ENCODE data around the gene RAB1B. TPM values are rescaled to one million over a fixed set of nuclear protein-coding genes. Genes with fewer than 3 reads are reported as not detected.

The RAB1B gene
- total and polyA plus RNA-seq, 2 donors (not counting 1 experiment from before 2014, with no cell fraction given), result 77.1 to 77.8 TPM

DNA sequence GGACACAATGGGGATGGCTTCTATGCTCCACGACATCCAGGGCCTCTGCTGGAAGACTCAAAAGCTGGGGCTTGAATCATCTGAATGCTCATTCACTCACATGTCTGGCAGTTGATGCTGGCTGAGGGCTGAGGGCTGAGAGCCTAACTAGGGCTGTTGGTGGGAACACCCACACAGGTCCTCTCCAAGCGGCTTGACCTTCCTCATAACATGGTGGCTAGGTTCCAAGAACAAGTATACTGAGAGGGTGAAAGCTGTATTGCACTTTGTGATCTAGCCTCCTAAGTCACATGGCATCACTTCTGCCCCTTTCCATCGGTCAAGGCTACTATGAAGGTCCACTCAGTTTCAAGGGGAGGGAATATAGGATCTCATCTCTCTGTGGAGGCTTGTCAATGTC lies 30.7 kb downstream of the RAB1B start:
- no peaks in the 10 kb centered on the region for H3K79me2 ChIP-seq (ENCODE audit: control insufficient read depth, insufficient read depth, low read length)
- H3K9ac ChIP-seq (ENCODE audit: low read length), result no peak overlapping the region
- Mint-ChIP-seq H3K4me1 (no peaks in the 10 kb centered on the region), H3K27me3 (peaks cover 10% of the 10 kb centered on the region), H3K9me3 (ENCODE audit: insufficient read depth) (no peaks in the 10 kb centered on the region), H3K4me3 (no peak overlapping the region), H3K27ac (no peak overlapping the region)
- H4K20me1 ChIP-seq (ENCODE audit: control insufficient read depth, insufficient read depth, low read length, poor library complexity, severe bottlenecking), result no peaks in the 10 kb centered on the region
- ChIA-PET CTCF (no interaction called here), POLR2A (no interaction called here)
- no peaks in the 10 kb centered on the region for H3K36me3 ChIP-seq (replicated peaks in 1 of 2; ENCODE audit: control extremely low read depth in 1 of 2, control insufficient read depth in 1 of 2, extremely low read depth in 1 of 2, insufficient read depth in 2 of 2, low read length in 1 of 2)
- H2AFZ ChIP-seq (ENCODE audit: insufficient read depth, low read depth, low read length, poor library complexity, severe bottlenecking), result no peak overlapping the region
- H3K4me3 ChIP-seq (ENCODE audit: control extremely low read depth in 1 of 5, extremely low read depth in 1 of 5, insufficient read depth in 1 of 5, low read depth in 2 of 5, low read length in 4 of 5), result no peak overlapping the region
- intact Hi-C loops (cut with micrococcal nuclease), result no loop called here
- H3K4me2 ChIP-seq (replicated peaks; ENCODE audit: low read depth, low read length, poor library complexity, severe bottlenecking), result no peak overlapping the region
- no peaks in the 10 kb centered on the region for H3K27me3 ChIP-seq (replicated peaks in 1 of 4; ENCODE audit: control extremely low read depth in 1 of 4, control insufficient read depth in 3 of 4, insufficient read depth in 4 of 4, low read length in 3 of 4)
- no peak overlapping the region for H3K27ac ChIP-seq (ENCODE audit: low read length in 2 of 2)
- H3K9me3 ChIP-seq (ENCODE audit: control extremely low read depth in 1 of 3, control insufficient read depth in 2 of 3, insufficient read depth in 1 of 3, low read length in 2 of 3), result no peaks in the 10 kb centered on the region
- DNase-seq (no peak), ATAC-seq (ENCODE audit: low read depth) (no peak)
- no peak for TF ChIP-seq EZH2 (IDR thresholded peaks at IDR 0.05; ENCODE audit: borderline replicate concordance, insufficient read depth, low read depth, low read length, poor library complexity, severe bottlenecking)
- no peak for TF ChIP-seq CTCF (IDR thresholded peaks at IDR 0.05)
- no peaks in the 10 kb centered on the region for H3K4me1 ChIP-seq (ENCODE audit: control insufficient read depth in 2 of 2, insufficient read depth in 2 of 2, low read length in 2 of 2)
- WGBS (ENCODE audit: insufficient coverage), result 100% methylated on average over 1 of the region's 3 CpGs

DNA sequence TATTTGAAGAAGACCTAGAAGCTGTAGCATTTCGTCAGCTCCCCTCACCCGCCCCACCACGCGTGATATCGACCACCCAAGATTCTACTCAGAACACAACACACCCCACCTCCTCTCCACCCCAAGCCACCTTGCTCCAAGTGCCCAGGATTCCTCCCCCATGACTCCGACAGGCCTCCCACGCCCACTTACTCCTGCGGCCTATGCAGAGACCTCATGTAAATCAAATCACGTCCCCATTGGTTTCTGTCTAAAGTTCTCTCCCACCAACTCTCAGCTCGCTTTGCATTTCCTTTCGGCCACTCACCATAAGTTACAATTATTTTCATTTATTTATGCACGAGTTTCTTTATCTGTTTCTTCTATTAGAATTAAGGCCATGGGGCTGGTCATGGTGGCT lies 34.2 kb downstream of the RAB1B start:
- Histone ChIP-seq H3K4me2 (replicated peaks; ENCODE audit: low read depth, low read length, poor library complexity, severe bottlenecking) (no peak overlapping the region), H2AFZ (ENCODE audit: insufficient read depth, low read depth, low read length, poor library complexity, severe bottlenecking) (no peak overlapping the region), H3K9me3 (ENCODE audit: control extremely low read depth in 1 of 3, control insufficient read depth in 2 of 3, insufficient read depth in 1 of 3, low read length in 2 of 3) (no peaks in the 10 kb centered on the region), H4K20me1 (ENCODE audit: control insufficient read depth, insufficient read depth, low read length, poor library complexity, severe bottlenecking) (no peaks in the 10 kb centered on the region), H3K79me2 (ENCODE audit: control insufficient read depth, insufficient read depth, low read length) (no peaks in the 10 kb centered on the region), H3K36me3 (replicated peaks in 1 of 2; ENCODE audit: control extremely low read depth in 1 of 2, control insufficient read depth in 1 of 2, extremely low read depth in 1 of 2, insufficient read depth in 2 of 2, low read length in 1 of 2) (no peaks in the 10 kb centered on the region), H3K4me3 (ENCODE audit: control extremely low read depth in 1 of 5, extremely low read depth in 1 of 5, insufficient read depth in 1 of 5, low read depth in 2 of 5, low read length in 4 of 5) (no peak overlapping the region), H3K4me1 (ENCODE audit: control insufficient read depth in 2 of 2, insufficient read depth in 2 of 2, low read length in 2 of 2) (no peaks in the 10 kb centered on the region), H3K27ac (ENCODE audit: low read length in 2 of 2) (no peak overlapping the region), H3K9ac (ENCODE audit: low read length) (no peak overlapping the region), H3K27me3 (replicated peaks in 1 of 4; ENCODE audit: control extremely low read depth in 1 of 4, control insufficient read depth in 3 of 4, insufficient read depth in 4 of 4, low read length in 3 of 4) (no peaks in the 10 kb centered on the region)
- TF ChIP-seq EZH2 (IDR thresholded peaks at IDR 0.05; ENCODE audit: borderline replicate concordance, insufficient read depth, low read depth, low read length, poor library complexity, severe bottlenecking) (no peak), CTCF (IDR thresholded peaks at IDR 0.05) (no peak)
- Mint-ChIP-seq H3K9me3 (ENCODE audit: insufficient read depth) (no peaks in the 10 kb centered on the region), H3K4me1 (no peaks in the 10 kb centered on the region), H3K27ac (no peak overlapping the region), H3K27me3 (peaks cover 13% of the 10 kb centered on the region), H3K4me3 (no peak overlapping the region)
- ATAC-seq (ENCODE audit: low read depth) (no peak), DNase-seq (no peak)
- WGBS (ENCODE audit: insufficient coverage), result 93% methylated on average over 9 of the region's 12 CpGs
- ChIA-PET POLR2A (no interaction called here), CTCF (interaction anchor here (1.4 kb wide), 1 partner anchor 9 kb away, joined by 6 read pairs; no protein-coding TSS in a partner anchor)
- intact Hi-C loops (cut with micrococcal nuclease), result no loop called here

Data from B cell (primary cell).